Neural cell (in vitro differentiated cells): ENCODE data around the gene HECA. TPM values are rescaled to one million over a fixed set of nuclear protein-coding genes. Genes with fewer than 3 reads are reported as not detected.
"Not testable (repeated sequence)": the region's sequence is repeated elsewhere in the genome, so short reads cannot be mapped to it uniquely, and the experiment has no call there.

Experiments used
- H2AFZ ChIP-seq: fragments of 200-600, 300-800 bp; sonication (generic), shearing (Covaris generic); 2 replicates; pipeline ENCODE4 v1.6.0; 2014; ENCODE audit warnings: low read depth, mild to moderate bottlenecking, antibody characterized with exemption, low read length, moderate library complexity
- H3F3A ChIP-seq: fragments of 200-600 bp; shearing (Covaris generic); 2 replicates; pipeline ENCODE4 v1.6.1; 2016; ENCODE audit warnings: mild to moderate bottlenecking, moderate library complexity, mixed read lengths, antibody characterized with exemption, low read length; ENCODE audit not compliant: insufficient read depth, poor library complexity, severe bottlenecking
- H3K27ac ChIP-seq: fragments of 200-600, 300-800 bp; sonication (generic), shearing (Covaris generic); 2 replicates; pipeline ENCODE4 v1.5.1; 2014; ENCODE audit warnings: mild to moderate bottlenecking, low read length, moderate library complexity
- H3K27me3 ChIP-seq: fragments of 300-800, 200-600 bp; sonication (generic), shearing (Covaris generic); 2 replicates; pipeline ENCODE4 v1.6.0; 2014; ENCODE audit warnings: mild to moderate bottlenecking, low read depth, low read length, moderate library complexity; ENCODE audit not compliant: insufficient read depth
- H3K36me3 ChIP-seq: fragments of 300-800, 200-600 bp; sonication (generic), shearing (Covaris generic); 2 replicates; pipeline ENCODE4 v1.5.1; 2014; ENCODE audit warnings: mild to moderate bottlenecking, antibody characterized with exemption, low read length, moderate library complexity; ENCODE audit not compliant: insufficient read depth
- H3K4me2 ChIP-seq: fragments of 300-800, 200-600 bp; sonication (generic), shearing (Covaris generic); 2 replicates; pipeline ENCODE4 v1.6.0; 2014; ENCODE audit warnings: mild to moderate bottlenecking, low read length
- H3K4me3 ChIP-seq: fragments of 300-800, 200-600 bp; sonication (generic), shearing (Covaris generic); 2 replicates; pipeline ENCODE4 v1.5.1; 2014; ENCODE audit warnings: mild to moderate bottlenecking, low read length, moderate library complexity
- H3K79me2 ChIP-seq: fragments of 200-600 bp; shearing (Covaris generic); replicated peaks from 2 replicates; pipeline ENCODE4 v1.6.0; 2014; ENCODE audit warnings: mild to moderate bottlenecking, low read length, moderate library complexity; ENCODE audit not compliant: insufficient read depth
- H3K9ac ChIP-seq: fragments of 300-800, 200-600 bp; sonication (generic), shearing (Covaris generic); 2 replicates; pipeline ENCODE4 v1.6.1; 2016; ENCODE audit warnings: mild to moderate bottlenecking, low read length, mixed read lengths
- H3K9me2 ChIP-seq: fragments of 200-600 bp; shearing (Covaris generic); 2 replicates; pipeline ENCODE4 v1.6.1; 2016; ENCODE audit warnings: mild to moderate bottlenecking, low read length, mixed read lengths; ENCODE audit not compliant: insufficient read depth
- H3K9me3 ChIP-seq: fragments of 200-600, 300-800 bp; sonication (generic), shearing (Covaris generic); 2 replicates; pipeline ENCODE4 v1.6.1; 2016; ENCODE audit warnings: mild to moderate bottlenecking, mixed run types, low read length, moderate library complexity, mixed read lengths
- H4K20me1 ChIP-seq: fragments of 200-600 bp; shearing (Covaris generic); 2 replicates; pipeline ENCODE4 v1.6.1; 2016; ENCODE audit warnings: mild to moderate bottlenecking, mixed run types; ENCODE audit not compliant: insufficient read depth
- CTCF ChIP-seq: fragments of 450-650 bp; IDR thresholded peaks from 2 replicates; pipeline ENCODE4 v1.5.1; 2014; ENCODE audit warnings: antibody characterized with exemption, mild to moderate bottlenecking, moderate library complexity; ENCODE audit not compliant: poor library complexity, severe bottlenecking
- EP300 ChIP-seq: fragments of 450-650 bp; conservative IDR thresholded peaks from 2 replicates; pipeline ENCODE4 v1.6.1; 2014; ENCODE audit warnings: antibody characterized with exemption, mild to moderate bottlenecking, moderate library complexity; ENCODE audit not compliant: poor library complexity, severe bottlenecking
- EZH2 ChIP-seq: fragments of 200-600, 300-800 bp; shearing (Covaris generic), sonication (generic); IDR thresholded peaks from 2 replicates; pipeline ENCODE4 v1.6.1; 2014; ENCODE audit warnings: antibody characterized with exemption, low read length, borderline replicate concordance, mild to moderate bottlenecking; ENCODE audit not compliant: insufficient read depth, poor library complexity, severe bottlenecking
- MXI1 ChIP-seq: fragments of 450-650 bp; conservative IDR thresholded peaks from 2 replicates; pipeline ENCODE4 v1.6.1; 2014; ENCODE audit warnings: antibody characterized with exemption, mild to moderate bottlenecking; ENCODE audit not compliant: poor library complexity, severe bottlenecking
- POLR2AphosphoS5 ChIP-seq: IDR thresholded peaks from 2 replicates; pipeline ENCODE4 v1.6.1; 2012
- RAD21 ChIP-seq: fragments of 450-650 bp; conservative IDR thresholded peaks from 2 replicates; pipeline ENCODE4 v1.6.1; 2014; ENCODE audit warnings: antibody characterized with exemption, mild to moderate bottlenecking, moderate library complexity
- SMC3 ChIP-seq: fragments of 450-650 bp; conservative IDR thresholded peaks from 2 replicates; pipeline ENCODE4 v1.6.1; 2014; ENCODE audit warnings: antibody characterized with exemption, mild to moderate bottlenecking, moderate library complexity; ENCODE audit not compliant: poor library complexity
- TAF1 ChIP-seq: IDR thresholded peaks from 2 replicates; pipeline ENCODE4 v1.6.1; 2012; ENCODE audit warnings: low read depth
- polyA plus RNA-seq: library from polyadenylated mRNA; depleted of rRNA; stranded (reverse); fragments of >200 nt; gene quantifications from 2 replicates; pipeline ENCODE4 v1.2.3, GENCODE V29; 2014
- TF ChIP-seq, protein P1 (sequence below): IDR thresholded peaks from 2 replicates; pipeline ENCODE4 v1.6.1; 2012; ENCODE audit warnings: borderline replicate concordance

Gene HECA
- polyA plus RNA-seq, 1 donor from 2014 or later: 20.2 TPM

GRCh38 chr6:139117734-139118133, 17.1 kb upstream of the HECA start:
- no peaks in the 10 kb centered on the region for H3K9me3 ChIP-seq

DNA sequence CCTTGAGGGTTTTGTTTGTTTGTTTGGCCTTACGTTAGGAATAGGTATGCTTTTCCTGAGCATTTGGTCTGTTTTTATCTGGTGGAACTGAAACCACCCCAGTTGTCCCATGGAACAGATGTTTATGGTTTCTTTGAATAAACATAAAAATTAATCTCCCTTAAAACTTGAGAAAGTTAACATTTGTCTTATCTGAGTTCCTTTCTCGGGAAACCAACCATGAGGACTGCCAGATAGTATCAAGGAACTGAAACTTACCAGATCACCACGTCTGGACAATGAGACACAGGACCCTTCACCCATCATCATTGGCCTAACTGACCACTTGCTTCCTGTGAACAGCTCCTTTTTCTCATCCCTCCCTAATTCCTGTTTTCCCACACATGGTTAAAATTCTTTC, 15.3 kb upstream of the HECA start:
- Histone ChIP-seq H3K79me2 (no peaks in the 10 kb centered on the region), H3K27ac (no peak overlapping the region), H3K4me2 (no peak overlapping the region), H4K20me1 (no peaks in the 10 kb centered on the region), H3K9me2 (no peaks in the 10 kb centered on the region), H3K4me3 (no peak overlapping the region), H3K36me3 (no peaks in the 10 kb centered on the region), H3K27me3 (no peaks in the 10 kb centered on the region), H3F3A (no peaks in the 10 kb centered on the region), H2AFZ (no peak overlapping the region), H3K9ac (no peak overlapping the region), H3K9me3 (no peaks in the 10 kb centered on the region)
- TF ChIP-seq, protein P1, sequence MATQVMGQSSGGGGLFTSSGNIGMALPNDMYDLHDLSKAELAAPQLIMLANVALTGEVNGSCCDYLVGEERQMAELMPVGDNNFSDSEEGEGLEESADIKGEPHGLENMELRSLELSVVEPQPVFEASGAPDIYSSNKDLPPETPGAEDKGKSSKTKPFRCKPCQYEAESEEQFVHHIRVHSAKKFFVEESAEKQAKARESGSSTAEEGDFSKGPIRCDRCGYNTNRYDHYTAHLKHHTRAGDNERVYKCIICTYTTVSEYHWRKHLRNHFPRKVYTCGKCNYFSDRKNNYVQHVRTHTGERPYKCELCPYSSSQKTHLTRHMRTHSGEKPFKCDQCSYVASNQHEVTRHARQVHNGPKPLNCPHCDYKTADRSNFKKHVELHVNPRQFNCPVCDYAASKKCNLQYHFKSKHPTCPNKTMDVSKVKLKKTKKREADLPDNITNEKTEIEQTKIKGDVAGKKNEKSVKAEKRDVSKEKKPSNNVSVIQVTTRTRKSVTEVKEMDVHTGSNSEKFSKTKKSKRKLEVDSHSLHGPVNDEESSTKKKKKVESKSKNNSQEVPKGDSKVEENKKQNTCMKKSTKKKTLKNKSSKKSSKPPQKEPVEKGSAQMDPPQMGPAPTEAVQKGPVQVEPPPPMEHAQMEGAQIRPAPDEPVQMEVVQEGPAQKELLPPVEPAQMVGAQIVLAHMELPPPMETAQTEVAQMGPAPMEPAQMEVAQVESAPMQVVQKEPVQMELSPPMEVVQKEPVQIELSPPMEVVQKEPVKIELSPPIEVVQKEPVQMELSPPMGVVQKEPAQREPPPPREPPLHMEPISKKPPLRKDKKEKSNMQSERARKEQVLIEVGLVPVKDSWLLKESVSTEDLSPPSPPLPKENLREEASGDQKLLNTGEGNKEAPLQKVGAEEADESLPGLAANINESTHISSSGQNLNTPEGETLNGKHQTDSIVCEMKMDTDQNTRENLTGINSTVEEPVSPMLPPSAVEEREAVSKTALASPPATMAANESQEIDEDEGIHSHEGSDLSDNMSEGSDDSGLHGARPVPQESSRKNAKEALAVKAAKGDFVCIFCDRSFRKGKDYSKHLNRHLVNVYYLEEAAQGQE: no peak
- no peak for TF ChIP-seq CTCF
- no peak for TF ChIP-seq MXI1
- TF ChIP-seq RAD21: no peak
- TF ChIP-seq TAF1: no peak
- no peak for TF ChIP-seq SMC3
- no peak for TF ChIP-seq EP300
- no peak for TF ChIP-seq POLR2AphosphoS5
- TF ChIP-seq EZH2: no peak

More at GRCh38 chr6:139117734-139118133, 17.1 kb upstream of the HECA start:
- no peak overlapping the region for H3K9ac ChIP-seq
- TF ChIP-seq CTCF (no peak), MXI1 (no peak)
- TF ChIP-seq, protein P1: no peak
- no peak overlapping the region for H3K27ac ChIP-seq
- H3K79me2 ChIP-seq: no peaks in the 10 kb centered on the region
- H3F3A ChIP-seq: no peaks in the 10 kb centered on the region
- no peaks in the 10 kb centered on the region for H3K9me2 ChIP-seq
- no peak overlapping the region for H3K4me3 ChIP-seq
- no peak overlapping the region for H2AFZ ChIP-seq
- H3K27me3 ChIP-seq: no peaks in the 10 kb centered on the region
- H3K4me2 ChIP-seq: no peak overlapping the region
- H4K20me1 ChIP-seq: no peaks in the 10 kb centered on the region
- H3K36me3 ChIP-seq: no peaks in the 10 kb centered on the region

- H3K36me3 ChIP-seq, H3K9ac ChIP-seq, H3F3A ChIP-seq, H2AFZ ChIP-seq, H3K27ac ChIP-seq, H3K4me3 ChIP-seq, H3K9me2 ChIP-seq, H3K4me2 ChIP-seq, H3K9me3 ChIP-seq, H3K27me3 ChIP-seq, H4K20me1 ChIP-seq, H3K79me2 ChIP-seq: not testable (repeated sequence)
Measured at GRCh38 chr6:139122823-139123222, 12.1 kb upstream of the HECA start.
